Adipocyte (in vitro differentiated cells): ENCODE data around the gene FCAMR.

ENCODE experiments used
- DNase-seq: peaks from one replicate; pipeline ENCODE4 v3.0.0-alpha.2; 2015; ENCODE audit warnings: low read depth
- H3K27me3 ChIP-seq: replicated peaks from 2 replicates; pipeline ENCODE4 v1.7.0; 2013; ENCODE audit warnings: mild to moderate bottlenecking, low read length, moderate library complexity; ENCODE audit not compliant: control insufficient read depth, insufficient read depth
- H3K36me3 ChIP-seq: 2 replicates; pipeline ENCODE4 v1.7.0; 2013; ENCODE audit warnings: low read length, mild to moderate bottlenecking, moderate library complexity; ENCODE audit not compliant: control insufficient read depth, insufficient read depth, severe bottlenecking
- H3K4me1 ChIP-seq: 2 replicates; pipeline ENCODE4 v1.7.0; 2013; ENCODE audit warnings: mild to moderate bottlenecking, low read length, moderate library complexity; ENCODE audit not compliant: control insufficient read depth, insufficient read depth
- H3K4me3 ChIP-seq: 2 replicates; pipeline ENCODE4 v1.7.0; 2013; ENCODE audit warnings: mild to moderate bottlenecking, low read length, moderate library complexity
- H3K9ac ChIP-seq: 2 replicates; pipeline ENCODE4 v1.7.0; 2013; ENCODE audit warnings: mild to moderate bottlenecking, low read length, moderate library complexity
- H3K9me3 ChIP-seq: 2 replicates; pipeline ENCODE4 v1.7.0; 2013; ENCODE audit warnings: mild to moderate bottlenecking, low read length, moderate library complexity; ENCODE audit not compliant: control insufficient read depth

FCAMR gene

GRCh38 chr1:206945779-206946178, 24.5 kb downstream of the FCAMR start:
- DNase-seq: no peak
- no peaks in the 10 kb centered on the region for H3K4me1 ChIP-seq
- peaks cover 69% of the 10 kb centered on the region for H3K27me3 ChIP-seq
- H3K9me3 ChIP-seq: peaks cover 9% of the 10 kb centered on the region
- H3K36me3 ChIP-seq: no peaks in the 10 kb centered on the region
- no peak overlapping the region for H3K9ac ChIP-seq
- no peak overlapping the region for H3K4me3 ChIP-seq

- no peak overlapping the region for H3K4me3 ChIP-seq
- H3K9ac ChIP-seq: no peak overlapping the region
- H3K36me3 ChIP-seq: no peaks in the 10 kb centered on the region
- DNase-seq: no peak
- H3K27me3 ChIP-seq: peaks cover 74% of the 10 kb centered on the region
- H3K4me1 ChIP-seq: no peaks in the 10 kb centered on the region
- H3K9me3 ChIP-seq: peaks cover 5% of the 10 kb centered on the region
Measured at GRCh38 chr1:206944703-206945102, 25.6 kb downstream of the FCAMR start.

- H3K4me3 ChIP-seq: no peak overlapping the region
- DNase-seq: no peak
- H3K27me3 ChIP-seq: peaks cover 69% of the 10 kb centered on the region
- H3K4me1 ChIP-seq: no peaks in the 10 kb centered on the region
- H3K9ac ChIP-seq: no peak overlapping the region
- no peaks in the 10 kb centered on the region for H3K9me3 ChIP-seq
- no peaks in the 10 kb centered on the region for H3K36me3 ChIP-seq
Measured at GRCh38 chr1:206941766-206942418, 28.4 kb downstream of the FCAMR start.

GRCh38 chr1:206940588-206940936, 29.7 kb downstream of the FCAMR start:
- H3K4me3 ChIP-seq: no peak overlapping the region
- H3K36me3 ChIP-seq: no peaks in the 10 kb centered on the region
- no peaks in the 10 kb centered on the region for H3K9me3 ChIP-seq
- no peak for DNase-seq
- no peak overlapping the region for H3K9ac ChIP-seq
- H3K4me1 ChIP-seq: no peaks in the 10 kb centered on the region
- peaks cover 66% of the 10 kb centered on the region for H3K27me3 ChIP-seq

- H3K36me3 ChIP-seq: no peaks in the 10 kb centered on the region
- no peaks in the 10 kb centered on the region for H3K9me3 ChIP-seq
- no peak overlapping the region for H3K4me3 ChIP-seq
- H3K4me1 ChIP-seq: no peaks in the 10 kb centered on the region
- no peak overlapping the region for H3K9ac ChIP-seq
- H3K27me3 ChIP-seq: peaks cover 66% of the 10 kb centered on the region
- no peak for DNase-seq
Measured at GRCh38 chr1:206939841-206940587, 30.2 kb downstream of the FCAMR start.

GRCh38 chr1:206939131-206939530, 31.1 kb downstream of the FCAMR start:
- no peak for DNase-seq

GRCh38 chr1:206937425-206937824, 32.8 kb downstream of the FCAMR start:
- Histone ChIP-seq H3K27me3 (peaks cover 47% of the 10 kb centered on the region), H3K4me3 (no peak overlapping the region), H3K4me1 (no peaks in the 10 kb centered on the region), H3K9ac (no peak overlapping the region), H3K36me3 (no peaks in the 10 kb centered on the region), H3K9me3 (no peaks in the 10 kb centered on the region)
- DNase-seq: no peak

More at GRCh38 chr1:206939131-206939530, 31.1 kb downstream of the FCAMR start:
- H3K9me3 ChIP-seq: no peaks in the 10 kb centered on the region
- peaks cover 63% of the 10 kb centered on the region for H3K27me3 ChIP-seq
- H3K4me3 ChIP-seq: no peak overlapping the region
- H3K9ac ChIP-seq: no peak overlapping the region
- H3K4me1 ChIP-seq: no peaks in the 10 kb centered on the region
- no peaks in the 10 kb centered on the region for H3K36me3 ChIP-seq

GRCh38 chr1:206935491-206936067, 34.7 kb downstream of the FCAMR start:
- Histone ChIP-seq H3K9me3 (no peaks in the 10 kb centered on the region), H3K4me3 (no peak overlapping the region), H3K4me1 (no peaks in the 10 kb centered on the region), H3K36me3 (no peaks in the 10 kb centered on the region), H3K9ac (no peak overlapping the region), H3K27me3 (peaks cover 48% of the 10 kb centered on the region)
- DNase-seq: no peak

GRCh38 chr1:206933333-206933945, 36.8 kb downstream of the FCAMR start:
- no peak for DNase-seq
- no peaks in the 10 kb centered on the region for H3K36me3 ChIP-seq
- H3K9me3 ChIP-seq: no peaks in the 10 kb centered on the region
- H3K4me1 ChIP-seq: no peaks in the 10 kb centered on the region
- H3K27me3 ChIP-seq: peaks cover 43% of the 10 kb centered on the region
- no peak overlapping the region for H3K9ac ChIP-seq
- no peak overlapping the region for H3K4me3 ChIP-seq

GRCh38 chr1:206932177-206932576, 38.1 kb downstream of the FCAMR start:
- Histone ChIP-seq H3K9ac (no peak overlapping the region), H3K9me3 (no peaks in the 10 kb centered on the region), H3K4me3 (no peak overlapping the region), H3K36me3 (no peaks in the 10 kb centered on the region), H3K4me1 (no peaks in the 10 kb centered on the region), H3K27me3 (peaks cover 34% of the 10 kb centered on the region)
- no peak for DNase-seq

GRCh38 chr1:206931709-206932108, 38.6 kb downstream of the FCAMR start:
- H3K27me3 ChIP-seq: peaks cover 34% of the 10 kb centered on the region
- H3K9me3 ChIP-seq: no peaks in the 10 kb centered on the region
- DNase-seq: no peak
- no peak overlapping the region for H3K9ac ChIP-seq
- H3K36me3 ChIP-seq: no peaks in the 10 kb centered on the region
- H3K4me3 ChIP-seq: no peak overlapping the region
- no peaks in the 10 kb centered on the region for H3K4me1 ChIP-seq
